NCI-H128 (cell line): ENCODE results near the gene MSI2.

Experiments used
- DNase-seq: peaks from one replicate; lab custom pipeline; 2025; ENCODE audit not compliant: unreplicated experiment; lab: John Stamatoyannopoulos, UW

Gene MSI2

DNA sequence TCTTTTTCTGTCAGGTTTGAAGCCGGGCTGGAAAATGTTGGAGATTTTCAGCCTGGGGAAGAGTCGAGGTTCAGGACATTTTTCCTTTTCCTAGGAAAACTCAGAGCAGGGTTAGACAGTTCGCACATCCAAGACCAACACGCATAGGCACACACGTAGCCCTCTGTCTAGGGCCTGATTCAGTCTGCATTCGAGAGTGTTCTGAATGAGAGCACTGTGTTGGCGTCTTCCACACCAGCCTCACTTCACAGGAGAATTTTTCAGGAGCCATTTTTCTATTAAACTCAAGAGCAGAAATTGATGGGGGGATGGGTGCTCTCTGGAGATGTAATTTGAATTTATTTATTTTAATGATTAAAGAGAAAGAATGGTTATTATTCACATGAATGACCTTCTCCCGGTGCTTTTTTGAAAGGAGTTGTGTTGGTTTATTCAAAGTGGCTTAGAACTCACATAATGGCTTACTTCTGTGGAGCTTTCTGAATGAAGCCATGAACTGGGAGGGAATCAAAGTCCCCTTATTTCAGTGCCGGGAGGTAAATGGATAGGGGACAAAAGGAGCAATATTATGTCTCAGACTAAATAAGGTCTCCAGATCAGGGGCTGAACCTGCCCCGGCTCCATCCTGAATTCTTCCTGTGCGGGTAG is 294.5 kb downstream of the MSI2 start:
- no peak for DNase-seq

DNA sequence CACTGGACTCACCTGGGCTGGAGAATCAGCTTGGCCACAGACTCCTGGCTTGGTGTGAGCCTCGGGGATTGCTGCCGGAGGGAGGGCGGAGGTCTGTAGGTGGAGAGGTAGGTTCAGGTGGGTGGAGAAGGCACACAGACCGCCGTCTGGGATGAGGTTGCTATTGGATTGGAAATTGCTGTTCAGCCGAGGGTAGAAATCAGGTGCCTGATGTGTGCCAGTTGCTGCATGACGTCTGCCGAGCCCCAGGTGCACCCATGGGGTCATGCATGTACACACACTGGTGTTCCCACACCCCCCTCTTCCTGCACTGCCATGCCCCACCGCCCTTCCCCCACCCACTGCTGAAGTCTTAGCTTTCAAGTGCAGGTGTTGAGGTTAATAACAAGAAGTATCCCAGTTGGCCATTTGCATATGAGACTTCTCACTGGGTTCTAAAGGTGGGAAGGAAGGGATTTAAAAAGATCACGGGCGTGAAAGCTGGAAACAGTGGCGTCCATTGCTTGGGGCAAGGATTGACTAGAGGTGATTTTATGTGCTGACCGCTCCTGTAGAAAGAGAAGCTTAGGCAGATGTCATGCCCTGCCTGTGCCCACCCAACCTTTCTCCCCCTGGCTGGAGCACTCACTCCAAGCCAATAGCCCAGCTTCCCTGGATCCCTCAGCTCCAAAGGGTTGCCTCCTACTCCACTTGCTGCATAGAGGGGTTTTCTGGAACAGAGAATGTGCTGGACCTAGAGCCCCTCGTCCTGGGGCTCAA is 295.2 kb downstream of the MSI2 start:
- no peak for DNase-seq

DNA sequence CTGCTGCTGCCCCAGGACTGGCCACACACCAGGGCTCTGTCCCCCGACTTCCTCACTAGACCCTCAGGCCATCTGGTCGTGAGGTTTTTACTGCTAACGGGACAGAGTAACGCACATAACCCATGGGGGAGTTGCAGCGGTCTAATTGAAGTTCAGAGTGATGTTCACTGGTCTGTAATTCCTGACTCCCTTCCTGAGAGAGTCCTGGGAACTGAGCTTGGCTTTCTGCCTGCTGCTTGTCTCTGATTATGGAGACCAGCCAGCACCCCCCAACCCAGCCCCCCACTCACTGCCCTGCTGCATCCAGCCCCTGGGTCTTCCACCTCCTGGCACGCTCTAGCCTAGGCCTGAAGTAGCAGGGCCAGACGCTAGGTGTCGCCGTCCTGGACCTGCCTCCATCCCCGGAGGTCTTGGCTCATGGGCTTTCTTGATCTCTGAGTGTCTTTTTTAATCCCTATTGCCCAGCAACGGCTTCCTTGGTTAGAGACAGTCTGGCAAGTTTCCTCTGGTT is 295.8 kb downstream of the MSI2 start:
- DNase-seq, result no peak

DNA sequence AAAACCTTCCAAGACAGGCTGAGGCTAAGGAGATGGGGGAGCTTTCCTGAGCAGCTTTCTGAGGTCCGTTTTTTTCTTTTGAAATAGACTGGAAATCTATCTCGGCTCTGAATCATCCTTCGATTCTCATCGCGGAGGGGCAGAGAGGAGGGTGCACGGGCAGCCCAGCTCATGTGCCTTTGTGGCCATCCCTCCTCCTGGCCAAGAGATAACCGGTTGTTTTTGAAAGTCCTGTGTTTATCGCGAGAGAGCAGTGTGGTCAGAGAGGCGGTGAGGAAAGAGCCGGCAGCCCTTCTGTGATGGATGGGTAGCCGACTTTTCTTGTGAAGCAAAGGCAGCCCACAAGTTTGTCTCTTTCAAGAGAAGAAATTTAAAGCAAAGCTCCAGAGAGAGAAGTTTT is 297.2 kb downstream of the MSI2 start:
- DNase-seq, result no peak

DNA sequence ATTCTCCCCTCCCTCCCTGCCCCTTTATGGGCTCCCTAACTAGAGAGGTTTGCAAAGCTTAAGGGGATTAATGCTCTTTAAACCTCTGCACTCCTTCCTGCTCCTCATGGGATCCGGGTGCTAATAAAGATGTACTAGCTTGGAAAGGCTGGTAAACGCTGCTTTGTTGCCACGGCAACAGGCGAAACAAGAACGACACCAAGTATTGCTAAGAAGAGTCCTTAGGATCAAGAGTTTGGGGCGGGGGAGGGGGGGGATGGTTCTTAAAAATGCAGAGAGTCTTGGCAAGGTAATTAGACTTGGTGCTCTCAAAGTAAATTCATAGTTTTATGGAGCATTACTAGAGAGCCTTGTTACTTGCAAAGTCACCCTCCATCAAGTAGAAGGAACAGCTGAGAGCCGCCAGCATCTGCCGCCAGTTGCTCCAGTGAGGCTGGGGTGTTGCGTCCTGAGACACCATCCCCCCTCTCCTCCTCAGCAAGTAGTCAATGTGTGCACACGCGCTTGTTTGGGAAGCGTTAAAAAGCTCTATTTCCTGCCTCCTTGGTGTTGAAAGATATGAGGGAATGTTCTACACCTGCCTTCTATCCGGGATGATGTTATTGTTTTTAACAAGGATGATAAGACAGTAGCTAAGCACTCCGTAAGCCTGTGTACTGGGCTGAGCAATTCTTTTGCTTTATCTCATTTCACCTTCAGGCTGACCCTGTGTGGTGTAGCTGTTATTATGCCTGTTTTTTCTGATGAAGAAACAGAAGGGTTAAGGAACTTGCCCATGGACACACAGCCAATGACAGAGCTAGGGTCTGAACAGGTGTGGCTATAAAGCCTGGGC is 297.9 kb downstream of the MSI2 start:
- DNase-seq, result no peak

DNA sequence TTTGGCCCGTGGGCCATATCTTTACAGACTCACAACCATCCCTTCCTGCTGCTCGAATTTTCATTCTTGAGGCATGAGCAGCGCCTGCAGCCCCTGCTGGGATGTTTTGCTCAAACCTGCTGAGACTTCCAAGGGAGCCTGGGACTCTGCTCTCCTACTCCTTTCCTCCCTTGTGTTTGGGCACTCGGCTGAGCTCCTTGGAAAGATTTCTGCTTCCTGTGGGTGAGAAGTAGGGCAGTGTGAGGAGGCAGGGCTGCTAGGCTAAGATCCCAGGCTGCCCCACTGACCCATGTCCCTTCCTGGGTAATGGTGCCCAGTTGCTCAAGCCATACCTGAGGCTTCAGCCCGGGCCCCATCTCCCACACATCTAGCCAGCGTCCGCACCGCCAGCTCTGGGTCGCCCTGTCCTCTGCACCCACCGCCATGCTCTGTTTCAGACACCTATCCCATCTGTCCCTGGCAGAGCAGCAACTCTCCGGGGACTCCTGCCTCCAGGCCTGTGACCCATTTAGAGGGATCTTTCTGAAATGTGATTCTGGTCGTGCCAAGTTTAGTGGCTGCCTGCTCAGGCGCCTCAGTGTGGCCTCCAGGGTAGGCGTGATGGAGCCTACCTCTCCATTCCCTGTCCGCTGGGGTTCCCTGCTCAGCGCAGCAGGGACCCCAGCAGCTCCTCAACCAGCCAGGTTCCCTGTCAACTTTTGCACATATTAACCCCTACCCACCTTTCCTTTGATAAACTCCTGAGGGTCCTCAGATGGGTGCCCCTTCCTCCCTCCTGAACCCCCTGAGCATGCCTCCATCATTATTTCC is 298.7 kb downstream of the MSI2 start:
- DNase-seq, result no peak

DNA sequence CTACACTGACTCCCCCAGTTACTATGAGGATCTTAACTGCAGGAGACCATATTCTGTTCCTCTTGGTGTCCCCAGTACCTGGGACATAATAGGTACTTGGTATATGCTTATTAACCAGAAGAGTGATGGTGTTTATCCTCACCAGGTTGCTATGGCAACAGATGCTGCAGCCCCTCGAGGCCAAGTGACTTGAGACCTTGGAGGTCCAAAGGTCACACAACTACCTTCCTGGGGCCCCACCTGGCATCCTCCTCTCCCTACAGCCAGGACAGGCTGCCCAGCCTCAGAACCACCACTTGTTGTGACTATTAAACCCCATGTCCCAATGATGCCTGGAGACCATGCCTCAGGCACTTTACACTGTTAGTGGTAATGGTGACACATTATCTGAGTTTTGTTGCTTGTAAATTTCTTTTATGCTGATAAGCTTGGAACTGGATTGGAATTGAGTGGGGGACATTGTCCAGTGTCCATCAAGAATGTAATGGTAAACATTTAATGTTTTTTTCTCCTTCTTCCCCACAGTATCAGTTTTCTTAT is 299.4 kb downstream of the MSI2 start:
- no peak for DNase-seq

DNA sequence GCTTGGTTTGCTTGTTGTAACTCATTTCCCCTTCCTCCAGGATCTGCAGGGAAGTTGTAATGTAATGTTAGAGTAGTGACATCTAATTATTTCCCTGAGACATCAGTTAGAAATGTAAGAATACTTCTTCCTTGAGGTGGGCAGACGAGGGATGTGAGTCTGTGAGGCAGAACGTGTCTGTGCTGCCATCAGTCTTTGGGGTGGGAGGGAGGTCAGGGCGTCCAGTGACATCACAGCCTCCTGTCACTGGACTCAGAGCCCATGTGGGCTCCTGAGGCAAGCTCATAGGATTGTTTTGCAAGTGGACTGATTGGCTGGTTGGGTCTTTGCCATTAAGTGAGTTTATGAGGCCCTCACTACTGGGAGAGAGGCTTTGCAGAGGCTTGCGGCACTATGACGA is 300.0 kb downstream of the MSI2 start:
- no peak for DNase-seq

DNA sequence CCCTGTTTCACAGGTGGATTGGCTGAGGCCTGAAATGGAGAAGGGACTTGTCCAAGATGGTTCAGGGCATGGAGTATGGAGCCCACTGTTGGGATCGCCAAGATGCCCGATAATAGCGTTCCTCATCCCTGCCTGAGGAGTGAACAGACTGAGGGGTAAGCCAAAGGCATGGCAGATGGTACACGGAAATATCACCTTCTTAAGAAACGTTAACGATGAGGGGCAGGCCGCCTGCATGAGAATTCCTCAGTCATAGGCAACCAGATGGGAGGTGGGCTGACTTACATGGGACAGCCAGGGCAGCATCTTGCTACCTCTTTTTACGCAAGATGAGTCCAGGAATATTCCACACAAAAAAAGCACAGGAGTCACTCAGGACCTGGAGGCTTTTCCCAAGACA is 300.7 kb downstream of the MSI2 start:
- DNase-seq, result no peak

DNA sequence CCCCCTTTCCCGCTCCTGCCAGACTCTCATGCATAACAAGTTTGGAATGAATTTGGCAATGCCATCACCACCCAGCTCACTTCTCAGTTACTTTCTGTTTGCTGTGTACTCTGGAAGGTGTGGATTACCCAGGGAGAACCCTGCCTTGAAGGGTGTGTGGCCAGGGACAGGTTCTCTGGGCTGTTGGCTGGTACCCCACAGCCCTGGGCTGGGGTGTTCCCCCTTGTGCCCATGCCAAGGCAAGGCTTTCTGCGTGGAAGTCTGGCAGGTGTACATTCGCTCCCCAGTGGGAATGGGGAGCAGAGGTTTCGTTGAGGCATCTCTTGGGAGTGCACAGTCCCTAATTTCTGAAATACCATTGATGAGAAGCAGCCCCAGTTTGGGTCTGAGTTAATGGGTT is 301.1 kb downstream of the MSI2 start:
- no peak for DNase-seq

DNA sequence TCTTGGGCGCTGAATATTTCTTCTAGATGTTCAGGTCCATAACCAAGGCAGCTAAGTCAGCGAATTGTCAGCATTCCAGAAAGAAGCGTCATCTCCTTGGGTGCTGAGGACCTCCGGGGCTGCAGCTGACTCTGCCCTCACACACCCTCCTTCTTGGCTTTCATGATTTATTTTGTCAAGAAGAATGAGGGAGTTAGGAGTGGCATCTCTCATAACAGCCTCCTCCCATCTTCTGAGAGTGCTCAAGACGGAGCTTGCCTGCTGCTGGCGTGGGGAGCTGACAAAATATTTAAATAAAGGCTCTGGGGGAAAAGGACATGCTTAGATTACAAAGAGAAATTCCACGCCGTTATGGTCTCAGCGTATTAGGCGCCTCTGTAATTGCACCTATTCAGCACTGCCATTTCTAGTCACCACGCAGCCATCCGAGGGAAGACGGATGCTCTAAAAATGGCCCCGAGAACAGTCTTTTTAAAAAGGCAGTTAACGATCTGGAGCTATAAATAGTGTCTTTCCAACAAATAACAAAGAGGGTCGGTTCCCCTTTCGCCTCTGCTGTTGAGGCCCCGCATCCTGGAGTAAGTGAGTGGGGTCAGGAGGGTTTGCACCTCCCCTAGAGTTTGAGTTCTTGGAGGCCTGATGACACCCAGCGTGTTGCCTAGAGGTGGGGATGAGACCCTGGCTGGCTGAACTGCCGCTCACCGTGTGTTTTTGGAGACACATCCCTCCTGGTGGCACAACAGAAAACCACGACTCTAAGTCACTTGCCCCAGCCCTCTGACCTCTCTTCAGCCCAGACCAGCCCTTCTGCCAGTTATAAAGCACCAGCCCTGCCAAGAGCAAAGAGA is 301.7 kb downstream of the MSI2 start:
- DNase-seq, result no peak

DNA sequence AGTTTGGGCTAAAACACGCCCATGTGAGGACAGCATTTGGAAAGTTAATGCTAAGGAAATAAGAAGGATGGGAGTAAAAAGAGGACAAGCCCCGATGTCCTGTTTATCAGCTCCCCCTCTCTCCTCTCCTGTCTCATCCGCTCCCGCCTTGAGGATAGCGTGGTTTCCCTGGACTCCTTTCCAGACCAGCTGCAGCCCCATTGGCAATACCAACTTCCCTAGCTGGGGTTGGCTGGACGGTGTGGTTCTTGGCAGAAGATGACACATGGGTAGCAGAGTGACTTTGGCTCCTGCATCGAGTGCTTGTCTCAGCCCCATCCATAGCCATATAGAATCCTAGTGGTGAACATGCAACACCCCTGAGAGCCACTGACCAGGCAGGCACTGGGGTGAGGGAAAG is 302.9 kb downstream of the MSI2 start:
- DNase-seq, result no peak

DNA sequence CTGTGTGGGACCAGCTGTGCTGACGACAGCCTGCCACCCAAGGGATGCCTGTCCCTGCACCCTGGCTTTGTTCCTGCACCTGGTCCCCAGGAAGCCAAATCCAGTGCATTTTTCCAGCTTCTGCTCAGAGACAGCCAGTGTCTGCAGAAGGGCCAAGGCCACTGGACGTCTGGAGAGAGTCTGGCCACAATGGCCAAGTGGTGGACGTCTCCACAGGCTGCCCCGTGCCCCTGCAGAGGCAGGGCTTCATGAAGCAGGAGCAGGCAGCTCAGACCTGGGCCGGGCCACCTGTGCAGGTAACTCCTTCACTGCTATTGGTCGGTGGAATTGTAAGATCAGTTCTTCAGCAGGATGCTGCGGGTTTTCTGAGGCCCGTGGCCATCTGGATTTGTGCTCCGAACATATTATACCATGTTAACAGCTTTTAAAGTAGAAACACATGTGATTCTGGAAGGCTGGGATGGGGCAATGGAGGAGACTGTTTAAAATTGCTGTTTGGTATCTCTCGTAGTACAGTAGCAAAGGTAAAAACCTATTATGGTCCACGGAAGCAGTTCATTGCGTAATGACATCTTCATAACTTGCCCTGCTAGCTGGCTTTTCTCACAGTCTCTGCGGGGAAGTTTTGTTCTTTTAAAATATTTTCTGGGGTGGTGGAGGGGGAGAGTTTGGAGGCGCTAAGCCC is 303.5 kb downstream of the MSI2 start:
- no peak for DNase-seq

DNA sequence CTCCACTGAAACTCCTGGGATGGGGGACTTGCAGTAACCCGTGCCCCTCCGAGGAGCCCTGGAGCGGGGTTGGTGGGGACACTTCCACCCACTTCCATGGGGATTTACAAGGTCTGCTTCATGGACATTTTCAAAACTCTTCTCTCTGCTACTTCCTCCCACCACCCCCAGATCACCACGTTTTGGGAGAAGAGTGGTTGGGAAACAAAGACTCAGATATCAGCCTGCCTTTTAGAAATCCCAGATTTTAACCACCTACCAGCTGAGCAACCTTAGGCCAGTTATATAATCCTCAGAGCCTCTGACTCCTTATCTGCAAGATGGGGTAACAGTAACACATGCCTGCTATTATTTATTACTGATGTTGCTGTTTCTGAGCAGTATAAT is 304.0 kb downstream of the MSI2 start:
- DNase-seq, result no peak

DNA sequence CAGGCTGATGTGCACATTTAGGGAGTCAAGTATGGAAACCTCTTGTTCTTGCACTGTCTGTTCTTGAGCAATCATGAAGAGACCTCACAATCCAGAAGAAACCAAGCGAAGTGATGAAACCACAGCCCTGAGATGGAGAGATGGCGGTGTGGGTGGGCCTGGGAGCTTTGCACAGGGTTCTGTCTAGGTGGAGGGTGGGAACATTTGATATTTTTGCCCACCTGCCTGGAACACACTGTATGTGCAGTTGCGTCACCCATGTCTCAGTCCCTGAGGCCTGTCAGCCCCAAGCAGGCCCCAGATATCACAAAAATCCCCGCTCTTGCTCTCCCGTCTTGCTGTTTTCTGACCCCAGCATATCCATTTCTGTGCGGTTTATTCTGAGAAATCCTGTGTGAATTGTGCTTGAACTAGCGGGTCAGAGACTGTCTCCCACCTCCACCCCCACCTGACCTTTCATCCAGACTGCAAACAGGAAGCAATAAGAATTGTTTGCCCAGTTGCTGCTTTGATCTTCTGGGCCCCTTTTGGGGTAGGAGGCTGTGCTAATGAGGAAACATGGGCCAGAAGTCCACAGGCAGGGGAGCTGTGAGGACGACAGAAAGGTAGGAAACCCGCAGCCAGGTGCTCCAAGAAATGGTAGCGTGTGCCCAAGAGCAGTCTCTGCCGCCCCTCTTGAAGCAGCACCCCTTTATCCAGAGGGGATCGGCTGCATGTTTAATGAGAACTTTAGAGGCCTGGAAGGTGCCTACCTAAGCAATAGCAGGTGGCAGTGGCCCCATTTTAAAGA is 304.9 kb downstream of the MSI2 start:
- DNase-seq, result no peak

DNA sequence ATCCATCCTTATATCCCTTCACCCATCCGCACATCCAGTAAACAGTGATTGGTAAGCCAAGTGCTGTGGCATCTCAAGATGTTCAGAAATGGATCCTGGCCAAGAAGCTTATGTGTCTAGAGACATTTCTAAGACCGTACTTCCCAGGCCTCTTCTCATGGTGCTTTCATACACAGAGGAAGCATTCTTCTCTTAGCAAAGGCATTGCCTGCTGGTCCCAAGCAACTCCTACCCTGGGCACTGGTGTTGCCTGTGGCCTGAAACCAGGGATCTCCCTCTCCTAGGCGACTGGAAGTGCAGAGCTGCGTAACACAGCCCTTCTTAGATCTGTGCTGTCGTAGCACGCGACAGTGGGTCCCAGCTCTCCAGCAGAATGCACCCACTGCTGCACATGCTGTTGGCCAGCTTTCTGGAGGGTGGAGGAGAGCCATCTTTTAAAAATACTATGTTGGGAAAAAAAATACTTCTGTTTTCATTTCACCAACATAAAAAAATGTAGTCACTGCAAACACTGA is 305.9 kb downstream of the MSI2 start:
- no peak for DNase-seq

DNA sequence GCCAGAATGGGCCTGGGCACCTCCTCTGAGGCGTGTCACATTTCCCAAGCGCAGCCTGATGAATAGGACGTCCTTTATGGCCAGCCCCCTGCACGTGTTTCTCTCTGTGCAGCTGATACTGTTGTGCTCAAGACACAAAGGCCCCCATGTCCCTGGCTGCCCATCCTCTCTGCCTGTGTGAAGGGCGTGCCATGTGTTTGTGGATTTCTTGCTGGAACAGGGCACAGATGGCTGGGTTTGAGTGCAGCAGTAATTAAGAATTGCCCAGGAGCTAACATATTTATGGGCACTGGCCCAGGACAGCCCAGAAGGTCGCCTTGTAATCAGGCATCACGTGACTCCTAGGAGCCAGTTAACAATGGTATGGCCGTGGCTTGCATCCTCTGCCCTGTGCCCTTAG is 307.6 kb downstream of the MSI2 start:
- no peak for DNase-seq

DNA sequence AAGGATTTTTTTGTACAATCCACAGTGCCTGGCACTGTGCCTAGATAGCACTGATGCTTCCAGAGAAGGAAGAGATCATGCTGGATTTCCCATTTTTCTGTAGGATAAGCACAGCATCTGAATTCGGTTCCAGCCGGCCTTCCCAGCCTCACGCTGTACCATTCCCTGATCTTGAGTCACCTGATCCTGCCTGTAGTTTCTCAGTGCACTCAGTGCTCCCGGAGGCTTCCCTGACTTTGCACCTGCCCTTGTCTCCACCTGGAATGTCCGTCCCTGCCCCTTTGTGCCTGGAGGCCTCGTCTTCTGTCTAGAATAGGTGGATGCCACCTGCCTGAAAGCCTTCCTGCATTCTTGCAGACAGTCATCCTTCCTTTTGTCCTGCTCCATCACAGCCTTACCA is 308.9 kb downstream of the MSI2 start:
- no peak for DNase-seq
